ENCODE measurements around the gene NOP14.
"Not testable (repeated sequence)": the region's sequence is repeated elsewhere in the genome, so short reads cannot be mapped to it uniquely, and the experiment has no call there.

Gene NOP14

DNA sequence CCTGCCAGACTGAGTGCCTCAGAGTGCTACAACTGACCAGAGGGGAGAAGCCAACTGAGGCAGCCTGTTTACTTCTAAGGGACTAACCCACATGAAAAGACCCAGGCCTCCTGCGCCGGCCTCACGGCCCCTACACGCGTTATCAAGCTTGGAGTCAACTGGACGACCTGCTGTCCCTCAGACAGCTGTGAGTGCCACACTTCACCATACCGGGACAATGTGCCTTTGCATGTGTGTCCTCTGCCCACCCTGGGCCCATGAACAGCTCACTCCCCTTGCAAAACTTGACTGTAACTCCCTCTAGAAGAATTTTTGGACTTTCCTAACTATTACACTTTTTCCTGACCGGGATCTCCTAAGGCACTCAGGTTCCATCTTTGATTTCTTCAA is 1.8 kb downstream of the NOP14 start (continued):
- TF ChIP-seq ZNF335 (tag by site-specific recombination; conservative IDR thresholded peaks at IDR 0.05) (peak; percentile 82), ZNF138 (tag by site-specific recombination; IDR thresholded peaks at IDR 0.05; ENCODE audit: borderline replicate concordance) (no peak), ZNF596 (tag by site-specific recombination; IDR thresholded peaks at IDR 0.05) (no peak), IKZF3 (tag by site-specific recombination; IDR thresholded peaks at IDR 0.05) (peak; percentile 36; the same call in 1 of the 2 replicates), ZNF777 (tag by site-specific recombination; IDR thresholded peaks at IDR 0.05; ENCODE audit: borderline replicate concordance) (no peak), ZNF548 (tag by site-specific recombination; IDR thresholded peaks at IDR 0.05) (no peak), ZNF140 (tag by site-specific recombination; IDR thresholded peaks at IDR 0.05) (no peak), ZBTB48 (tag by site-specific recombination; IDR thresholded peaks at IDR 0.05) (peak; percentile 63; the same call in 1 of the 2 replicates), REPIN1 (tag by site-specific recombination; IDR thresholded peaks at IDR 0.05; ENCODE audit: low read depth) (no peak)
- TF ChIP-seq, protein P1, sequence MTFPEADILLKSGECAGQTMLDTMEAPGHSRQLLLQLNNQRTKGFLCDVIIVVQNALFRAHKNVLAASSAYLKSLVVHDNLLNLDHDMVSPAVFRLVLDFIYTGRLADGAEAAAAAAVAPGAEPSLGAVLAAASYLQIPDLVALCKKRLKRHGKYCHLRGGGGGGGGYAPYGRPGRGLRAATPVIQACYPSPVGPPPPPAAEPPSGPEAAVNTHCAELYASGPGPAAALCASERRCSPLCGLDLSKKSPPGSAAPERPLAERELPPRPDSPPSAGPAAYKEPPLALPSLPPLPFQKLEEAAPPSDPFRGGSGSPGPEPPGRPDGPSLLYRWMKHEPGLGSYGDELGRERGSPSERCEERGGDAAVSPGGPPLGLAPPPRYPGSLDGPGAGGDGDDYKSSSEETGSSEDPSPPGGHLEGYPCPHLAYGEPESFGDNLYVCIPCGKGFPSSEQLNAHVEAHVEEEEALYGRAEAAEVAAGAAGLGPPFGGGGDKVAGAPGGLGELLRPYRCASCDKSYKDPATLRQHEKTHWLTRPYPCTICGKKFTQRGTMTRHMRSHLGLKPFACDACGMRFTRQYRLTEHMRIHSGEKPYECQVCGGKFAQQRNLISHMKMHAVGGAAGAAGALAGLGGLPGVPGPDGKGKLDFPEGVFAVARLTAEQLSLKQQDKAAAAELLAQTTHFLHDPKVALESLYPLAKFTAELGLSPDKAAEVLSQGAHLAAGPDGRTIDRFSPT (tag by site-specific recombination; IDR thresholded peaks at IDR 0.05), result 0 out of 2 replicates have a peak, but pooled peaks have one; percentile 26
- TF ChIP-seq, protein P2, sequence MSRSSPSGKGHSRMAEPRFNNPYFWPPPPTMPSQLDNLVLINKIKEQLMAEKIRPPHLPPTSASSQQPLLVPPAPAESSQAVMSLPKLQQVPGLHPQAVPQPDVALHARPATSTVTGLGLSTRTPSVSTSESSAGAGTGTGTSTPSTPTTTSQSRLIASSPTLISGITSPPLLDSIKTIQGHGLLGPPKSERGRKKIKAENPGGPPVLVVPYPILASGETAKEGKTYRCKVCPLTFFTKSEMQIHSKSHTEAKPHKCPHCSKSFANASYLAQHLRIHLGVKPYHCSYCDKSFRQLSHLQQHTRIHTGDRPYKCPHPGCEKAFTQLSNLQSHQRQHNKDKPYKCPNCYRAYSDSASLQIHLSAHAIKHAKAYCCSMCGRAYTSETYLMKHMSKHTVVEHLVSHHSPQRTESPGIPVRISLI (tag by site-specific recombination; IDR thresholded peaks at IDR 0.05), result no peak
- TF ChIP-seq, protein P3, sequence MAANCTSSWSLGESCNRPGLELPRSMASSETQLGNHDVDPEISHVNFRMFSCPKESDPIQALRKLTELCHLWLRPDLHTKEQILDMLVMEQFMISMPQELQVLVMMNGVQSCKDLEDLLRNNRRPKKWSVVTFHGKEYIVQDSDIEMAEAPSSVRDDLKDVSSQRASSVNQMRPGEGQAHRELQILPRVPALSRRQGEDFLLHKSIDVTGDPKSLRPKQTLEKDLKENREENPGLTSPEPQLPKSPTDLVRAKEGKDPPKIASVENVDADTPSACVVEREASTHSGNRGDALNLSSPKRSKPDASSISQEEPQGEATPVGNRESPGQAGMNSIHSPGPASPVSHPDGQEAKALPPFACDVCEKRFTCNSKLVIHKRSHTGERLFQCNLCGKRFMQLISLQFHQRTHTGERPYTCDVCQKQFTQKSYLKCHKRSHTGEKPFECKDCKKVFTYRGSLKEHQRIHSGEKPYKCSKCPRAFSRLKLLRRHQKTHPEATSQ (tag by site-specific recombination; IDR thresholded peaks at IDR 0.05), result no peak

DNA sequence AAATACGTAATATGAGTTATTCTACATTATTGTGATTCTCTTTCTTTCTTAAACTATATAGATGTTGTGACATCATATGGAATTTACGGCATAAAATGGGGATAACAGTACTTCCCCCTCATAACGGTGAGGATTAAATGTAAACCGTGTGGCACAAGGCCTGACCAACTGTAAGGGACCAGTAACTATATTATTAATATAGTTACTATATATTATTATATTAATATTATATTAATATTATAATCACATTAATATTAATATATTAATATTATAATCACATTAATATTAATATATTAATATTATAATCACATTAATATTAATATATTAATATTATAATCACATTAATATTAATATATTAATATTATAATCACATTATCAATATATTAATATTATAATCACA is 2.8 kb downstream of the NOP14 start:
- H3K4me1 ChIP-seq (ENCODE audit: control insufficient read depth, insufficient read depth, low read length); CTCF ChIA-PET; H3K4me3 ChIP-seq (ENCODE audit: low read depth, low read length); H3K9me3 ChIP-seq (ENCODE audit: control insufficient read depth, insufficient read depth, low read depth, low read length); POLR2A ChIA-PET; H3K27ac ChIP-seq (ENCODE audit: extremely low read depth, low read depth, low read length): not testable (repeated sequence)
- TF ChIP-seq, protein P4, sequence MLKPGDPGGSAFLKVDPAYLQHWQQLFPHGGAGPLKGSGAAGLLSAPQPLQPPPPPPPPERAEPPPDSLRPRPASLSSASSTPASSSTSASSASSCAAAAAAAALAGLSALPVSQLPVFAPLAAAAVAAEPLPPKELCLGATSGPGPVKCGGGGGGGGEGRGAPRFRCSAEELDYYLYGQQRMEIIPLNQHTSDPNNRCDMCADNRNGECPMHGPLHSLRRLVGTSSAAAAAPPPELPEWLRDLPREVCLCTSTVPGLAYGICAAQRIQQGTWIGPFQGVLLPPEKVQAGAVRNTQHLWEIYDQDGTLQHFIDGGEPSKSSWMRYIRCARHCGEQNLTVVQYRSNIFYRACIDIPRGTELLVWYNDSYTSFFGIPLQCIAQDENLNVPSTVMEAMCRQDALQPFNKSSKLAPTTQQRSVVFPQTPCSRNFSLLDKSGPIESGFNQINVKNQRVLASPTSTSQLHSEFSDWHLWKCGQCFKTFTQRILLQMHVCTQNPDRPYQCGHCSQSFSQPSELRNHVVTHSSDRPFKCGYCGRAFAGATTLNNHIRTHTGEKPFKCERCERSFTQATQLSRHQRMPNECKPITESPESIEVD (tag by site-specific recombination; IDR thresholded peaks at IDR 0.05), result 0 out of 2 replicates have a peak, but pooled peaks have one; percentile 12
- H3K36me3 ChIP-seq (ENCODE audit: control insufficient read depth in 2 of 2, insufficient read depth in 1 of 2, low read length in 2 of 2), result peaks cover 5 to 52% of the 10 kb centered on the region in 2 experiments; a peak in 1 of 3 replicates

DNA sequence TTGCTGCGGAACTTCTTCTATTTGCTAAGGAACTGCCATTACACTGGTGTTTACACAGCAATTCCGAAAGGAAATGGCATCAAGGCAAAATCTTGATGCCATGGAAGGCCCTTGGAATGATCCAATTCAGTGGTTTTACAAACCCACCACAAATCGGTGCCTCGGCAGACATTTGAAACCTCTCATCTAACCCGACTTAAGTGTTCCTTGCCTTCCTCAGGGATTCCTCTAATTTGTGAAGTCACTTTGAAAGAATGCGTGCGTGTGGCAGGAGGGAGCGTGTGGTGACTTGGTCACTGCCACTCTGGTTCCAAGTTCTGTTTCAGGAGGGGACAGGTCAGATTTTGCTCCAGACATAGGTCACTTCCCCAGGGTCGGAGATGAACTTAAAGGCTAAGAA is 4.8 kb downstream of the NOP14 start:
- TF ChIP-seq GLIS1 (tag by site-specific recombination; IDR thresholded peaks at IDR 0.05) (no peak), ZNF747 (tag by site-specific recombination; IDR thresholded peaks at IDR 0.05) (no peak), ZNF138 (tag by site-specific recombination; IDR thresholded peaks at IDR 0.05; ENCODE audit: borderline replicate concordance) (no peak), ZNF600 (tag by site-specific recombination; IDR thresholded peaks at IDR 0.05) (0 out of 2 replicates have a peak, but pooled peaks have one; percentile 28)
- TF ChIP-seq, protein P5, sequence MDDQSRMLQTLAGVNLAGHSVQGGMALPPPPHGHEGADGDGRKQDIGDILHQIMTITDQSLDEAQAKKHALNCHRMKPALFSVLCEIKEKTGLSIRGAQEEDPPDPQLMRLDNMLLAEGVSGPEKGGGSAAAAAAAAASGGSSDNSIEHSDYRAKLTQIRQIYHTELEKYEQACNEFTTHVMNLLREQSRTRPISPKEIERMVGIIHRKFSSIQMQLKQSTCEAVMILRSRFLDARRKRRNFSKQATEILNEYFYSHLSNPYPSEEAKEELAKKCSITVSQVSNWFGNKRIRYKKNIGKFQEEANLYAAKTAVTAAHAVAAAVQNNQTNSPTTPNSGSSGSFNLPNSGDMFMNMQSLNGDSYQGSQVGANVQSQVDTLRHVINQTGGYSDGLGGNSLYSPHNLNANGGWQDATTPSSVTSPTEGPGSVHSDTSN (CRISPR knock-in tag; IDR thresholded peaks at IDR 0.05), result no peak
- TF ChIP-seq, protein P1 (tag by site-specific recombination; IDR thresholded peaks at IDR 0.05), result 0 out of 2 replicates have a peak, but pooled peaks have one; percentile 23
- ChIA-PET POLR2A (no interaction called here), CTCF (no interaction called here)
- no peaks in the 10 kb centered on the region for H3K4me1 ChIP-seq (ENCODE audit: control insufficient read depth, insufficient read depth, low read length)
- H3K36me3 ChIP-seq (ENCODE audit: control insufficient read depth in 2 of 2, insufficient read depth in 1 of 2, low read length in 2 of 2), result peaks cover 5 to 67% of the 10 kb centered on the region in 2 experiments; a peak in 1 of 3 replicates
- H3K4me3 ChIP-seq (ENCODE audit: low read depth, low read length), result no peak overlapping the region
- H3K27ac ChIP-seq (ENCODE audit: extremely low read depth, low read depth, low read length), result no peak overlapping the region
- no peaks in the 10 kb centered on the region for H3K9me3 ChIP-seq (ENCODE audit: control insufficient read depth, insufficient read depth, low read depth, low read length)

Measured in HEK293 (cell line).